Measurements from ENCODE around the gene USP47.

Gene USP47

GRCh38 chr11:11967669-11968510 lies 126.1 kb downstream of the USP47 start:
- H3K4me1 Mint-ChIP-seq, result peaks cover 59% of the 10 kb centered on the region
- peaks cover 5% of the 10 kb centered on the region for H3K27me3 Mint-ChIP-seq (ENCODE audit: low read depth)
- peak overlapping the region in 1 of 3 experiments; percentile 85 for H3K27ac Mint-ChIP-seq
- peaks cover 11% of the 10 kb centered on the region for H3K36me3 Mint-ChIP-seq (ENCODE audit: low read depth)
- TF ChIP-seq CTCF (IDR thresholded peaks at IDR 0.05; ENCODE audit: unreplicated experiment in 3 of 3), result no peak
- no peaks in the 10 kb centered on the region for H3K9me3 Mint-ChIP-seq
- no peak overlapping the region for H3K4me3 Mint-ChIP-seq

GRCh38 chr11:11968511-11969280 lies 126.9 kb downstream of the USP47 start:
- H3K4me1 Mint-ChIP-seq, result peaks cover 67% of the 10 kb centered on the region
- H3K27me3 Mint-ChIP-seq (ENCODE audit: low read depth), result peaks cover 5% of the 10 kb centered on the region
- H3K27ac Mint-ChIP-seq, result peak overlapping the region; percentile 85 to 90 (median 85)
- H3K9me3 Mint-ChIP-seq, result no peaks in the 10 kb centered on the region
- no peak for TF ChIP-seq CTCF (IDR thresholded peaks at IDR 0.05; ENCODE audit: unreplicated experiment in 3 of 3)
- H3K4me3 Mint-ChIP-seq, result no peak overlapping the region
- H3K36me3 Mint-ChIP-seq (ENCODE audit: low read depth), result peaks cover 11% of the 10 kb centered on the region

GRCh38 chr11:11969380-11970215 lies 127.8 kb downstream of the USP47 start:
- H3K4me3 Mint-ChIP-seq, result no peak overlapping the region
- no peak for TF ChIP-seq CTCF (IDR thresholded peaks at IDR 0.05; ENCODE audit: unreplicated experiment in 3 of 3)
- H3K9me3 Mint-ChIP-seq, result no peaks in the 10 kb centered on the region
- peaks cover 4% of the 10 kb centered on the region for H3K36me3 Mint-ChIP-seq (ENCODE audit: low read depth)
- peaks cover 5% of the 10 kb centered on the region for H3K27me3 Mint-ChIP-seq (ENCODE audit: low read depth)
- peaks cover 69% of the 10 kb centered on the region for H3K4me1 Mint-ChIP-seq
- peak overlapping the region in 2 of 3 experiments; percentile 44 to 85 for H3K27ac Mint-ChIP-seq

GRCh38 chr11:11970556-11970955 lies 128.8 kb downstream of the USP47 start:
- TF ChIP-seq CTCF (IDR thresholded peaks at IDR 0.05; ENCODE audit: unreplicated experiment in 3 of 3), result no peak
- no peak overlapping the region for H3K4me3 Mint-ChIP-seq
- peaks cover 74% of the 10 kb centered on the region for H3K4me1 Mint-ChIP-seq
- peak overlapping the region in 2 of 3 experiments; percentile 44 to 66 for H3K27ac Mint-ChIP-seq
- peaks cover 4% of the 10 kb centered on the region for H3K36me3 Mint-ChIP-seq (ENCODE audit: low read depth)
- H3K9me3 Mint-ChIP-seq, result no peaks in the 10 kb centered on the region
- peaks cover 5% of the 10 kb centered on the region for H3K27me3 Mint-ChIP-seq (ENCODE audit: low read depth)

GRCh38 chr11:11971906-11972547 lies 130.3 kb downstream of the USP47 start:
- H3K36me3 Mint-ChIP-seq (ENCODE audit: low read depth), result peaks cover 2% of the 10 kb centered on the region
- no peak overlapping the region for H3K4me3 Mint-ChIP-seq
- no peak for TF ChIP-seq CTCF (IDR thresholded peaks at IDR 0.05; ENCODE audit: unreplicated experiment in 3 of 3)
- peaks cover 81% of the 10 kb centered on the region for H3K4me1 Mint-ChIP-seq
- H3K9me3 Mint-ChIP-seq, result no peaks in the 10 kb centered on the region
- peaks cover 5% of the 10 kb centered on the region for H3K27me3 Mint-ChIP-seq (ENCODE audit: low read depth)
- H3K27ac Mint-ChIP-seq, result peak overlapping the region; percentile 27 to 98 (median 79)
